Stomach (tissue), 4 donors: ENCODE data around the gene GSTCD.

Source experiments
- CTCF ChIP-seq, 7 experiments: fragments of 450-650 bp in 4 of 7; fragments of 200-600 bp in 3 of 7; sonication (generic) in 3 of 7; IDR thresholded peaks; one replicate each; pipeline ENCODE4 v1.5.1; 2016 to 2019; ENCODE audit warnings: antibody characterized with exemption in 7 of 7, control low read depth in 2 of 7, mild to moderate bottlenecking in 1 of 7
- EP300 ChIP-seq: sonication (generic); formaldehyde crosslinking; IDR thresholded peaks from one replicate; pipeline ENCODE4 v1.6.1; 2017; ENCODE audit warnings: antibody characterized with exemption
- POLR2A ChIP-seq, 4 donors: fragments of 450-650 bp; IDR thresholded peaks; one replicate each; pipeline ENCODE4 v1.6.1; 2016; ENCODE audit warnings: antibody characterized with exemption in 4 of 4, control low read depth in 2 of 4, mild to moderate bottlenecking in 1 of 4, moderate library complexity in 1 of 4
- POLR2AphosphoS5 ChIP-seq, 3 donors: sonication (generic); formaldehyde crosslinking; IDR thresholded peaks; one replicate each; pipeline ENCODE4 v1.6.1; 2016; ENCODE audit warnings: antibody characterized with exemption in 3 of 3

GRCh38 chr4:105815701-105816100 lies 107.1 kb downstream of the GSTCD start:
- no peak for TF ChIP-seq CTCF (IDR thresholded peaks at IDR 0.05)
- no peak for TF ChIP-seq POLR2A (IDR thresholded peaks at IDR 0.05)
- TF ChIP-seq EP300, result no peak
- TF ChIP-seq POLR2AphosphoS5 (IDR thresholded peaks at IDR 0.05), result no peak
